GM23248 (cell line): ENCODE results near the gene BRF1.

Source experiments
- EZH2 ChIP-seq: fragments of 200-600 bp; sonication (generic); IDR thresholded peaks from 2 replicates; pipeline ENCODE4 v1.6.1; 2018; ENCODE audit warnings: antibody characterized with exemption, mild to moderate bottlenecking; ENCODE audit not compliant: insufficient read depth, poor library complexity, severe bottlenecking
- EZH2phosphoT487 ChIP-seq: fragments of 200-600 bp; sonication (generic); IDR thresholded peaks from 2 replicates; pipeline ENCODE4 v1.6.1; 2018; ENCODE audit warnings: antibody characterized with exemption, moderate library complexity, mild to moderate bottlenecking, low read depth; ENCODE audit not compliant: insufficient read depth

- TF ChIP-seq EZH2 (no peak), EZH2phosphoT487 (no peak)
Measured at GRCh38 chr14:105326891-105327694, 26.3 kb upstream of the BRF1 start.
